HG03571 (cell line): ENCODE results near the gene UGGT2.
"Not testable (repeated sequence)": the region's sequence is repeated elsewhere in the genome, so short reads cannot be mapped to it uniquely, and the experiment has no call there.

ENCODE experiments used
- ATAC-seq: cut with Tn5 transposase; IDR thresholded peaks from one replicate; pipeline ENCODE4 v1.9.1; 2021; ENCODE audit not compliant: unreplicated experiment

Gene UGGT2

GRCh38 chr13:95906999-95907398 lies 146.2 kb downstream of the UGGT2 start:
- ATAC-seq, result no peak

GRCh38 chr13:95903569-95903968 lies 149.6 kb downstream of the UGGT2 start:
- ATAC-seq, result no peak

- no peak for ATAC-seq
These were observed 150.5 kb downstream of the UGGT2 start for GRCh38 chr13:95902741-95903140.

- ATAC-seq, result no peak
These were observed 154.9 kb downstream of the UGGT2 start for GRCh38 chr13:95898256-95898655.

- ATAC-seq, result no peak
These were observed 156.9 kb downstream of the UGGT2 start for GRCh38 chr13:95896301-95896700.

GRCh38 chr13:95893861-95894260 lies 159.3 kb downstream of the UGGT2 start:
- ATAC-seq, result no peak

GRCh38 chr13:95882121-95882520 lies 171.1 kb downstream of the UGGT2 start:
- no peak for ATAC-seq

- ATAC-seq, result no peak
These were observed 172.9 kb downstream of the UGGT2 start for GRCh38 chr13:95880331-95880730.

- ATAC-seq, result no peak
These were observed 178.9 kb downstream of the UGGT2 start for GRCh38 chr13:95874286-95874685.

- ATAC-seq, result no peak
These were observed 182.8 kb downstream of the UGGT2 start for GRCh38 chr13:95870421-95870820.

- no peak for ATAC-seq
These were observed 188.1 kb downstream of the UGGT2 start for GRCh38 chr13:95865080-95865615.

GRCh38 chr13:95862408-95862807 lies 190.8 kb downstream of the UGGT2 start:
- no peak for ATAC-seq

GRCh38 chr13:95861296-95861695 lies 191.9 kb downstream of the UGGT2 start:
- ATAC-seq, result no peak

GRCh38 chr13:95858286-95859075 lies 194.7 kb downstream of the UGGT2 start:
- ATAC-seq, result no peak

GRCh38 chr13:95845656-95846055 lies 207.5 kb downstream of the UGGT2 start:
- ATAC-seq, result not testable (repeated sequence)

- ATAC-seq, result no peak
These were observed 210.3 kb downstream of the UGGT2 start for GRCh38 chr13:95842898-95843297.

GRCh38 chr13:95841894-95842293 lies 211.3 kb downstream of the UGGT2 start:
- ATAC-seq, result no peak

- ATAC-seq, result peak; percentile 76
These were observed 219.0 kb downstream of the UGGT2 start for GRCh38 chr13:95834134-95834765.

GRCh38 chr13:95833719-95834118 lies 219.5 kb downstream of the UGGT2 start:
- no peak for ATAC-seq

- no peak for ATAC-seq
These were observed 220.1 kb downstream of the UGGT2 start for GRCh38 chr13:95833126-95833525.

- ATAC-seq, result no peak
These were observed 230.9 kb downstream of the UGGT2 start for GRCh38 chr13:95822303-95822702.

- ATAC-seq, result no peak
These were observed 238.7 kb downstream of the UGGT2 start for GRCh38 chr13:95814495-95814894.
